GM18511 (cell line): ENCODE data around the gene ACSS3.
"Not testable (repeated sequence)": the region's sequence is repeated elsewhere in the genome, so short reads cannot be mapped to it uniquely, and the experiment has no call there.

Source experiments
- ATAC-seq: cut with Tn5 transposase; IDR thresholded peaks from one replicate; pipeline ENCODE4 v1.9.1; 2021; ENCODE audit warnings: mild to moderate bottlenecking, moderate library complexity; ENCODE audit not compliant: unreplicated experiment

The ACSS3 gene

GRCh38 chr12:81077686-81078441 is at the start of gene ACSS3:
Gene ACSS3, plus strand, starts transcription at chr12:81078079. Its CDS starts 42 bp downstream, at chr12:81078121.
- ATAC-seq = no peak

- ATAC-seq = no peak
These were observed 43.0 kb upstream of the ACSS3 start for GRCh38 chr12:81034926-81035325.

GRCh38 chr12:81039231-81039630 is 38.6 kb upstream of the ACSS3 start:
- no peak for ATAC-seq

GRCh38 chr12:81043979-81044740 is 33.7 kb upstream of the ACSS3 start:
- ATAC-seq = no peak

- ATAC-seq = not testable (repeated sequence)
These were observed 12.9 kb upstream of the ACSS3 start for GRCh38 chr12:81064971-81065370.

GRCh38 chr12:81070846-81071245 is 7.0 kb upstream of the ACSS3 start:
- no peak for ATAC-seq

- ATAC-seq = no peak
These were observed 2.3 kb upstream of the ACSS3 start for GRCh38 chr12:81075539-81075938.

- ATAC-seq = no peak
These were observed 572 bp upstream of the ACSS3 start for GRCh38 chr12:81077329-81077685.

- no peak for ATAC-seq
These were observed 754 bp downstream of the ACSS3 start for GRCh38 chr12:81078469-81079196.

- no peak for ATAC-seq
These were observed 1.6 kb downstream of the ACSS3 start for GRCh38 chr12:81079280-81080076.

- no peak for ATAC-seq
These were observed 2.6 kb downstream of the ACSS3 start for GRCh38 chr12:81080431-81080983.

- no peak for ATAC-seq
These were observed 3.8 kb downstream of the ACSS3 start for GRCh38 chr12:81081726-81082125.

GRCh38 chr12:81083018-81083417 is 5.1 kb downstream of the ACSS3 start:
- ATAC-seq = no peak

- ATAC-seq = no peak
These were observed 6.1 kb downstream of the ACSS3 start for GRCh38 chr12:81083906-81084513.

GRCh38 chr12:81084811-81085350 is 7.0 kb downstream of the ACSS3 start:
- no peak for ATAC-seq

- no peak for ATAC-seq
These were observed 8.0 kb downstream of the ACSS3 start for GRCh38 chr12:81085832-81086231.

- ATAC-seq = no peak
These were observed 8.5 kb downstream of the ACSS3 start for GRCh38 chr12:81086342-81086741.

- no peak for ATAC-seq
These were observed 10.3 kb downstream of the ACSS3 start for GRCh38 chr12:81088221-81088620.

- no peak for ATAC-seq
These were observed 11.5 kb downstream of the ACSS3 start for GRCh38 chr12:81089412-81089811.

- ATAC-seq = no peak
These were observed 14.2 kb downstream of the ACSS3 start for GRCh38 chr12:81092053-81092452.
